ENCODE results near the gene IL37. TPM values are rescaled to one million over a fixed set of nuclear protein-coding genes. Genes with fewer than 3 reads are reported as not detected.
"Not testable (repeated sequence)": the region's sequence is repeated elsewhere in the genome, so short reads cannot be mapped to it uniquely, and the experiment has no call there.

IL37 gene
- total RNA-seq, 2 donors from 2014 or later: not detected

- Mint-ChIP-seq H3K9me3 (no peaks in the 10 kb centered on the region), H3K4me3 (no peak overlapping the region), H3K27ac (no peak overlapping the region), H3K4me1 (ENCODE audit: low read depth in 2 of 2) (no peaks in the 10 kb centered on the region), H3K36me3 (no peaks in the 10 kb centered on the region), H3K27me3 (peaks cover 4 to 20% of the 10 kb centered on the region in 2 donors)
- ATAC-seq (no peak), DNase-seq (ENCODE audit: low spot score) (no peak)
Observed at GRCh38 chr2:112902816-112903215, 8.1 kb upstream of the IL37 start.

- no peak overlapping the region for H3K27ac Mint-ChIP-seq
- no peaks in the 10 kb centered on the region for H3K36me3 Mint-ChIP-seq
- no peak overlapping the region for H3K4me3 Mint-ChIP-seq
- peaks cover 8 to 15% of the 10 kb centered on the region in 2 donors for H3K27me3 Mint-ChIP-seq
- no peak for ATAC-seq
- no peak for DNase-seq (ENCODE audit: low spot score)
- peaks cover 3% of the 10 kb centered on the region for H3K9me3 Mint-ChIP-seq
- H3K4me1 Mint-ChIP-seq (ENCODE audit: low read depth in 2 of 2): no peaks in the 10 kb centered on the region
Observed at GRCh38 chr2:112904883-112905282, 6.1 kb upstream of the IL37 start.

GRCh38 chr2:112906276-112906675 is 4.7 kb upstream of the IL37 start:
- DNase-seq (ENCODE audit: low spot score) (no peak), ATAC-seq (no peak)
- Mint-ChIP-seq H3K4me1 (ENCODE audit: low read depth in 2 of 2) (no peaks in the 10 kb centered on the region), H3K36me3 (no peaks in the 10 kb centered on the region), H3K4me3 (no peak overlapping the region), H3K9me3 (peaks cover 3% of the 10 kb centered on the region), H3K27ac (no peak overlapping the region), H3K27me3 (peaks cover 9 to 14% of the 10 kb centered on the region in 2 donors)

GRCh38 chr2:112907001-112907949 is 3.7 kb upstream of the IL37 start:
- ATAC-seq (no peak), DNase-seq (ENCODE audit: low spot score) (no peak)
- H3K27ac Mint-ChIP-seq: no peak overlapping the region
- no peaks in the 10 kb centered on the region for H3K4me1 Mint-ChIP-seq (ENCODE audit: low read depth in 2 of 2)
- H3K36me3 Mint-ChIP-seq: no peaks in the 10 kb centered on the region
- peaks cover 3% of the 10 kb centered on the region for H3K9me3 Mint-ChIP-seq
- peaks cover 11% of the 10 kb centered on the region in 2 donors for H3K27me3 Mint-ChIP-seq
- H3K4me3 Mint-ChIP-seq: no peak overlapping the region

- H3K9me3 Mint-ChIP-seq; H3K36me3 Mint-ChIP-seq; H3K4me3 Mint-ChIP-seq; H3K27ac Mint-ChIP-seq; DNase-seq (ENCODE audit: low spot score); H3K4me1 Mint-ChIP-seq (ENCODE audit: low read depth in 2 of 2); ATAC-seq: not testable (repeated sequence)
- H3K27me3 Mint-ChIP-seq: peaks cover 7 to 11% of the 10 kb centered on the region in 2 donors
Observed at GRCh38 chr2:112908559-112908958, 2.4 kb upstream of the IL37 start.

- no peaks in the 10 kb centered on the region for H3K36me3 Mint-ChIP-seq
- no peak for ATAC-seq
- H3K9me3 Mint-ChIP-seq: peaks cover 3% of the 10 kb centered on the region
- H3K4me1 Mint-ChIP-seq (ENCODE audit: low read depth in 2 of 2): peaks cover 0 to 2% of the 10 kb centered on the region in 2 donors
- H3K27me3 Mint-ChIP-seq: peaks cover 7 to 11% of the 10 kb centered on the region in 2 donors
- DNase-seq (ENCODE audit: low spot score): no peak
- H3K27ac Mint-ChIP-seq: no peak overlapping the region
- no peak overlapping the region for H3K4me3 Mint-ChIP-seq
Observed at GRCh38 chr2:112910219-112910618, 746 bp upstream of the IL37 start.

GRCh38 chr2:112912403-112912802 is 1.4 kb downstream of the IL37 start:
- ATAC-seq: no peak

GRCh38 chr2:112915300-112916144 is 4.6 kb downstream of the IL37 start:
- Mint-ChIP-seq H3K36me3 (no peaks in the 10 kb centered on the region), H3K27ac (no peak overlapping the region)
- ATAC-seq: peak in 1 of 2 donors; percentile 2

More at GRCh38 chr2:112912403-112912802, 1.4 kb downstream of the IL37 start:
- no peak for DNase-seq (ENCODE audit: low spot score)
- no peak overlapping the region for H3K4me3 Mint-ChIP-seq
- H3K27ac Mint-ChIP-seq: no peak overlapping the region
- H3K4me1 Mint-ChIP-seq (ENCODE audit: low read depth in 2 of 2): peaks cover 0 to 4% of the 10 kb centered on the region in 2 donors
- peaks cover 7 to 11% of the 10 kb centered on the region in 2 donors for H3K27me3 Mint-ChIP-seq
- H3K9me3 Mint-ChIP-seq: peaks cover 3% of the 10 kb centered on the region
- no peaks in the 10 kb centered on the region for H3K36me3 Mint-ChIP-seq

GRCh38 chr2:112916145-112916571 is 5.2 kb downstream of the IL37 start:
- no peak overlapping the region for H3K4me3 Mint-ChIP-seq
- ATAC-seq: peak; percentile 21 to 59
- H3K36me3 Mint-ChIP-seq: no peaks in the 10 kb centered on the region
- H3K27me3 Mint-ChIP-seq: peaks cover 0 to 2% of the 10 kb centered on the region in 2 donors
- no peak overlapping the region for H3K27ac Mint-ChIP-seq
- DNase-seq (ENCODE audit: low spot score): no peak
- H3K9me3 Mint-ChIP-seq: no peaks in the 10 kb centered on the region
- peaks cover 5 to 13% of the 10 kb centered on the region in 2 donors for H3K4me1 Mint-ChIP-seq (ENCODE audit: low read depth in 2 of 2)

More at GRCh38 chr2:112915300-112916144, 4.6 kb downstream of the IL37 start:
- Mint-ChIP-seq H3K4me3 (no peak overlapping the region), H3K4me1 (ENCODE audit: low read depth in 2 of 2) (peaks cover 0 to 8% of the 10 kb centered on the region in 2 donors), H3K9me3 (no peaks in the 10 kb centered on the region), H3K27me3 (peaks cover 0 to 2% of the 10 kb centered on the region in 2 donors)
- DNase-seq (ENCODE audit: low spot score): no peak

- Mint-ChIP-seq H3K4me3 (no peak overlapping the region), H3K27ac (no peak overlapping the region)
- DNase-seq (ENCODE audit: low spot score): no peak
Observed at GRCh38 chr2:112916625-112917247, 5.8 kb downstream of the IL37 start.

GRCh38 chr2:112917856-112918255 is 6.9 kb downstream of the IL37 start:
- peaks cover 5 to 17% of the 10 kb centered on the region in 2 donors for H3K4me1 Mint-ChIP-seq (ENCODE audit: low read depth in 2 of 2)
- ATAC-seq (no peak), DNase-seq (ENCODE audit: low spot score) (no peak)
- H3K27ac Mint-ChIP-seq: no peak overlapping the region
- no peaks in the 10 kb centered on the region for H3K36me3 Mint-ChIP-seq
- no peaks in the 10 kb centered on the region for H3K9me3 Mint-ChIP-seq
- no peaks in the 10 kb centered on the region for H3K27me3 Mint-ChIP-seq
- H3K4me3 Mint-ChIP-seq: no peak overlapping the region

More at GRCh38 chr2:112916625-112917247, 5.8 kb downstream of the IL37 start:
- no peaks in the 10 kb centered on the region for H3K9me3 Mint-ChIP-seq
- peak; percentile 34 to 75 for ATAC-seq
- H3K27me3 Mint-ChIP-seq: peaks cover 0 to 2% of the 10 kb centered on the region in 2 donors
- H3K36me3 Mint-ChIP-seq: no peaks in the 10 kb centered on the region
- H3K4me1 Mint-ChIP-seq (ENCODE audit: low read depth in 2 of 2): peaks cover 5 to 17% of the 10 kb centered on the region in 2 donors

- Mint-ChIP-seq H3K4me1 (ENCODE audit: low read depth in 2 of 2) (peaks cover 5 to 17% of the 10 kb centered on the region in 2 donors), H3K4me3 (no peak overlapping the region), H3K27me3 (no peaks in the 10 kb centered on the region), H3K27ac (no peak overlapping the region), H3K36me3 (no peaks in the 10 kb centered on the region), H3K9me3 (no peaks in the 10 kb centered on the region)
- no peak for ATAC-seq
- no peak for DNase-seq (ENCODE audit: low spot score)
Observed at GRCh38 chr2:112918256-112918655, 7.3 kb downstream of the IL37 start.

- Mint-ChIP-seq H3K27ac (no peak overlapping the region), H3K4me3 (no peak overlapping the region), H3K36me3 (no peaks in the 10 kb centered on the region), H3K4me1 (ENCODE audit: low read depth in 2 of 2) (peaks cover 5 to 17% of the 10 kb centered on the region in 2 donors), H3K27me3 (no peaks in the 10 kb centered on the region), H3K9me3 (no peaks in the 10 kb centered on the region)
- no peak for DNase-seq (ENCODE audit: low spot score)
- no peak for ATAC-seq
Observed at GRCh38 chr2:112919086-112919485, 8.1 kb downstream of the IL37 start.

All from natural killer cell treated with Interleukin-12 subunit alpha and Interleukin-12 subunit beta and Interleukin-15 and Interleukin-18, amount 100 ng/mL, for 72 hours (primary cell).